Frontal cortex (tissue), 4 donors: ENCODE results near the gene SCAMP4. TPM values are rescaled to one million over a fixed set of nuclear protein-coding genes. Genes with fewer than 3 reads are reported as not detected.

Source experiments
- DNase-seq, 2 donors: peaks; one replicate each; pipeline ENCODE4 v3.0.0; 2012; ENCODE audit warnings: low spot score in 2 of 2
- FAIRE-seq: peaks from 2 replicates; lab custom pipeline; 2012; peaks lifted over from hg19 to GRCh38; lab: Jason Lieb, UNC
- total RNA-seq: library from RNA; depleted of rRNA; stranded (reverse); fragments of >200 nt; gene quantifications from one replicate; pipeline ENCODE4 v1.2.3, GENCODE V29; 2014
- donor health status: control.
- donor health status: control.
- donor health status: control.

The SCAMP4 gene
- total RNA-seq, 1 donor from 2014 or later = 11.4 TPM

DNA sequence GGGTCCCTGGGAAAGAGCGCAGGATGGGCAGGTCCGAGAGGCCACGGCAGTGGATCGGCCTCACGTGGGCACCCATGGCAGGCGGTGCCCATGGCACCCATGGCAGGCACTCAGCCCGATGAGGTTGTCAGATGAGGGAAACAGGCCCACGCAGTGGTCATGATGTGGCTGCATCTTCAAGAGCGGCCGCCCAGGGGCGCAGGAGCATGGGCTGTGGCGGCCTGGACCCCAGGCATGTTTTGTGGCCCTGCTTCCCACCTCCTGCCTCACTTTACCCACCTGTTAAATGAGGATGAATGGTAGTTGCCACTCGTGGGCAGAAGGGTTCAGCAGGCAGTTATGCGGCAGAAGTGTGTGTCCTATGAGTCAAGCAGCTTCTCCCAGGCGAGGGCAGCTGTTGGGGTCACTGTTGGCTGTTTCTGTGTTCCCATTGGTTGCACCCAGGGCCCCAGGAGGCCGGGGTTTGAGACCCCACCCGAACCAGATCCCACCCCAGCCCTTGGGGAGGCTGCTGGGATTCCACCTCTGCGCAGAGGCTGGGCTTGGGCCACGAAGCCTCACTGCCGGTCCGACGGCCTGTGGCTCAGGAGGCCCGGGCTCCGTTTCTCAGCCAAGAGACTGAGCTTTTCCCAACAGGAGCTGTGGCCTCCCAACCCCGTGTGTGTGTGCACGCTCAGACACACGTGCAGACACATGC is 65.8 kb downstream of the SCAMP4 start:
- FAIRE-seq (no peak), DNase-seq (no peak)

DNA sequence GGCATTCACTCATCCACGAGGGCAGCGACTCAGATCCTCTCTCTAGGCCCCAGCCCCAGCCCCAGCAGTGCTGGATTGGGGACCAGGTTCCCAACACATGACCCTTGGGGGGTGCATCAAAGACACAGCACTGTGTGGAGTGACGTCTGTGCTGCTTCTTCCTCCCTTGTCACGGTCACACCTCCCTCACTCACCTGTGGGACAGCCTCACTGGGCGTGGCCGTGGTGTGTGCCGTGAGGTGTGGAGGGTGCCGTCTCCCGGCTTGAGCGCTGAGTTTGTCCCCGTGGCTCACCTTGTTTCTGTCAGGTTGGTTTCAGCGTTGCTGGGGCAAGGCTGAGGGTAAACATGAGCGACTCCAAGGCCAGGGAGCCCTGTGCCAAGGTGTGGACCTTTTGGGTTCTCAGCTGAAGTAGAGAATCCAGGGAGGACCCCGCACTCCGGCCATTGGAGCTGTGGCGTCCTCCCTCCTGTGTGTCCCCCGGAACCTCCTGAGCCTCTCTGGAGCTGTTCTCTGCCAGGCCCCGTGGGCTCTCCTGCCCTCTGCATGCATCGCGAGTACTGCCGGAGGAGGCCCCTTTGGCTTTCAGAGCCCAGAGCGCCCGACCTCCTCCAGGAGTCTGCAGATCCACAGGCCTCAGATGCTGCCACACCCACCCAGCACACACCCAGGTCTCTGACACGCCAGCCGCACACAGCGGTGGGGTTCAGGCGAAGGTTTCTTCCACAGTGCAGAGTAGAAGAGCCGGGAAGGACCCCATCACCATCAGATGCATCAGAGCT is 69.4 kb downstream of the SCAMP4 start:
- no peak for FAIRE-seq
- no peak for DNase-seq

DNA sequence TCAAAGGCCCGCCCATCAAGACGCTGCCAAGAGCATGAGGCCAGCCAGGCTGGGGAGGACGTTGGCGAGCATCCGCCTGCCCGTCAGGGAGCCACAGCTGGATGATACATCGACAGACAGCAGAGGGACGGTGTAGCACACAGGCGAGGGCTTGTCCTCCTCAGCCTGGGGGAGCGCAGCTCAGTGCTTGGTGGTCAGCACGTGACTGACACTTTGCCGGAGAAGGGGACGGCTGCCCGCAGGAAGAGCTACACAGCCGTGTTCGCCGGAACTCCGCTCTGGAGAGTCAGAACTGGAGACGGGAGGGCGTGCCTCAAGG is 69.9 kb downstream of the SCAMP4 start:
- DNase-seq = peak in 1 of 2 donors; percentile 45
- no peak for FAIRE-seq

Other genes starting within 250 kb of the SCAMP4 start
- not detected for gene ONECUT3, start 151.9 kb upstream of the SCAMP4 start, total RNA-seq
- not detected for gene ATP8B3, start 93.1 kb upstream of the SCAMP4 start, total RNA-seq
- gene REXO1, start 56.9 kb upstream of the SCAMP4 start, total RNA-seq = 5.3 TPM
- 2.9 TPM for gene KLF16, start 41.8 kb upstream of the SCAMP4 start, total RNA-seq
- gene ABHD17A, start 19.9 kb upstream of the SCAMP4 start, total RNA-seq = 42.0 TPM
- gene ADAT3, start within 50 bp of the SCAMP4 start, total RNA-seq = 1.2 TPM
- gene CSNK1G2, start 35.8 kb downstream of the SCAMP4 start, total RNA-seq = 41.6 TPM
- 41.2 TPM for gene BTBD2, start 110.3 kb downstream of the SCAMP4 start, total RNA-seq
- gene MKNK2, start 145.8 kb downstream of the SCAMP4 start, total RNA-seq = 18.3 TPM
- gene MOB3A, start 190.9 kb downstream of the SCAMP4 start, total RNA-seq = 9.4 TPM
- 2.9 TPM for gene IZUMO4, start 191.5 kb downstream of the SCAMP4 start, total RNA-seq
- gene AP3D1, start 246.2 kb downstream of the SCAMP4 start, total RNA-seq = 58.3 TPM